Activated CD8-positive, alpha-beta memory T cell treated with anti-CD3 and anti-CD28 coated beads for 4 hours (primary cell): ENCODE data around the gene SIGMAR1.

Experiments used
- DNase-seq, 2 donors: peaks; one replicate each; pipeline ENCODE4 v3.0.0-alpha.2; 2020; ENCODE audit warnings: low read depth in 2 of 2

Gene SIGMAR1

DNA sequence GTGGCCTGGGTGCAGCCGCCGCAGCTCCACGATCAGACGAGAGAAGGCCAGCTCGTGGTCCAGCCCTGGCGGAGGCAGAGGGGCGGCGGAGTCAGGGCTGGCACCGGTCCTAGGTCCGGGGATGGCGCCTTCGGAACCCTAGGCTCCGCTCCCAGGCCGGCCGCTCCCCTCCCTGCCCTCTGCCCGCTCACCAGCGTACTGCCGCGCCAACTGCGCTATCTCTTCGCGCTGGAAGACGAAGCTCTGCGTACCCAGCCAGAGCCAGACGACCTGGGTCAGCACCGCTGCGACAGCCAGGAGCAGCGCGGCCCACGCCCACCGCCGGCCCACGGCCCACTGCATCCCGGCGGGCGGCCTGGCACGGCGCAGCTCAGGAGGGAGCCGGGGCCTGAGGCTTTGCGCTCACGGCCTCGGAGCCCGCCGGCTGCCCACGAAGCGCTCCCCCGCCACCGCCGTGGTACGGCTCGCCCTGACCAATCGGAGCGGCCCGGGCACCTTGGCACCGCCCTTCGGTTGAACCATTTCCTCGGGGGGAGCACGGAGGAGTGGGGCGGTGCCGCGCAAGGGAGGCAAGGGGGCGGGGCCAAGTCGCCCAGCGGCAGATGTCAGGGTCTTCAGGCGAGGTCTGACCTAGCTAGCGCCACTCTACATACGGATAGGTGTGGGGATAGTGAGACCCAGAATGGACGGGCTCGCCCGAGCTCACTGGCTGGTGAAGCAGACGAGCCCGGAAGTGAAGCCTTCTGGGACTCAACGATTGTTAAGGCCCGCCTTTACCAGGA lies at the start of gene SIGMAR1:
Gene SIGMAR1 (minus strand): TSS at position 432 of the 782 bp plus-strand sequence. CDS start 90 bp downstream, at position 342.
- DNase-seq, result peak; percentile 87

DNA sequence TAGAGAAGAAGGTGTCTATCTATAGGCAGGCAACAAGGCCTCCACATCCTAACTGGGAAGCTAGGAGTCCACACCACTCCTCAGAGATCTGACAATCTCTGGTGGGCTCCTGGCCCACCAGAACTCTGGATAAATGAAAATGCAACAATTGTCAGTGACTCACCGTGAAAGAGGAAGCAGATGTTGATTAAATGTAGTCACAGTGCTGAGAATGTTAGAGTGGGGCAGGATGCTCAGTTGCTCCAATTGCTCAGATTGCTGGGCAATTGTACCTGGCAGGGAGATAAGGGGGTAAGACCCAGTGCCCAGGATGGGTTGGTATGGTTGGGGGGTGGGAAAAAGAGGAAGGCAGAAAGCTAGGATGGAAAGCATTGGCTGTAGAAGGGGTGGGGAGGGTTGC lies 49.1 kb upstream of the SIGMAR1 start:
- no peak for DNase-seq

DNA sequence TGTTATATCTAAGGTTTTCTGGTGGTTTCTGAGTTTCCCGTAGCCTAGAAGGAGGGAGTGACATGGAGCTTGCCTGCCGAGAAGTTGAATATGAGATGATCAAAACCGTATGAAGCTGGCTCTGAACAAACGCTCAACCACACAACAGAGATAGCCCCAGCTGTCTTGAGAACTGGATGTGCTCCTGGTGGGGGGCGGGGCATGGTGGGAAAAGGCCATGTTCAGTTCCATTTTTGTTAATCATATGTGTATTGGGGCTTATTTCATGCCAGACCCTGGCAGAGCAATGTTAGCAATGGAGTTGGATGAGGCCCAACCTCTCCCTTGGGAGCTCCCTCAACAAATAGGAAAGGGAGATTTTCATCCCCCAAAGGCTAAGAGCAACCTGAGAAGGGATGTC lies 48.6 kb upstream of the SIGMAR1 start:
- DNase-seq, result no peak

DNA sequence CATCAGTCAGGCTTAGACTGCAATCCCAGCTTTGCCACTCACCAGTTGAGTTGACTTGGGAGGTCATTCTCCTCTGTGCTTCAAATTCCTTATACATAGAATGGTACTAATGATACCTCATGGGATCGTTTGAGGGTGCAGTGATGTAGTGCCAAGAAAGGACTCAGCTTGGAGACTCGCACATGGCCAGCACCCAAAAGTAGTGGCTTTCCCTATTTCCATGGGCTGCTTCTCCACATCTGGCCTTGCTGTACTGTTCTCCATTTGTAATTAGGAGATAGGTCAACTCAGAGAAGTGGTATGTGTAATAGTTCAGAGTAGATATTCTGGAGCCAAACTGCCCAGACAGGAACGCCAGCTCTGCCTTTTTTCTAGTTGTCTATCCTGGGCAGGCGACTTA lies 48.0 kb upstream of the SIGMAR1 start:
- DNase-seq, result no peak

DNA sequence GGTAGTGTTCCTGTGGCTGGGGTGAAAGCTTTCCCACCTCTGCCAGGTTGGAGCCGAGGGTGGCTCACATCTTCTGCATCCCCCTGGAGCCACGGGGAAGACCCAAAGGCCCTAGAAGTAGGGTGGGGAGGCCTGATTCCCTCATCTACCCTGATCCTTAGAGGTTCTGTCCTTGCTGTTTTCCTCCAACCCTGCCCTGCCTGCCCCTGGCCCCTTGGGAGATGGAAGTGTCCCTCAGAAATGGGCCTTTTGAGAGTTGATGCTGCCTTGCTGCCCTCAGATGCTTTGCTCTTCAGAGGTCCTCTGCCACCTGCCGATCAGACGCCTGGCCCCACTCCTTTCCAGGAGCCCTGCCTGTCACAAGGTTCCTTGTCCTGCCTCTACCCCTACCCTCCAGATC lies 47.2 kb upstream of the SIGMAR1 start:
- DNase-seq, result no peak

DNA sequence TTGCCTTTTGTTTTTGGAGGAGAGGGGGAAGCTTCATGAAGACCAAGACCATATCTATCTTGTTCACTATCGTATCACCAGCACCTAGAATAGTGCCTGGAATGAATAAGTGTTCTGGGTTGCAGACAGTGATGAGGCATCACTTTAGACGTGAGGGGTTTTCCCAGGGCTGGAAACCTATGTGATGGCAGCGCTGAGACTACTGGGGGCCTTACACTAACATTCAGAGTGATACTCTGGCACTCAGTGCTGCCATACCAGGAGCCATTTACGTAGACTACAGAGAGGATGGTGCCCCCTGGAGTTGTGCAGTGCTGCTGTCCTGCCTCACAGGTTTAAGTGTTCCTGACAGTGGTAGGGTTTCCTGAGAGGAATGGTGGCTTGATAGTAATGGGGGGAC lies 46.6 kb upstream of the SIGMAR1 start:
- DNase-seq, result no peak

DNA sequence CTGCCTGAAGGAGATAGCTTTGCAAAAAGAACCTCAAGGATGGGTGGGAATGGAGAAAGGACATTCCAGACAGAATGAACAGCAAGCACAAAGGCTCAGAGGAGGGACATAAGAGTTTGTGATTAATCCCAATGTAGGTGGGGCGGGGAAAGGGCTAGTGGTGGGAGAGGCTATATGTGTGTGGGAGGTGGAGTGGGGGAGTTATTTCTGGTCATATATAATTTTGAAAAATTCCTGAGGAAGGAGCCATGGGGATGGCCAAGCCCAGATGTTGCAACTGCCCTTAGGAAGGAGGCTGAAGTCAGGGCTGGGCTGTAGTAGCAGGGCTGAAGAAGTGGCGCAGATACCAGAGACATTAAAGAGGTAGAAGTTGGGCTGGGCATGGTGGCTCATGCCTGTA lies 38.3 kb upstream of the SIGMAR1 start:
- no peak for DNase-seq

DNA sequence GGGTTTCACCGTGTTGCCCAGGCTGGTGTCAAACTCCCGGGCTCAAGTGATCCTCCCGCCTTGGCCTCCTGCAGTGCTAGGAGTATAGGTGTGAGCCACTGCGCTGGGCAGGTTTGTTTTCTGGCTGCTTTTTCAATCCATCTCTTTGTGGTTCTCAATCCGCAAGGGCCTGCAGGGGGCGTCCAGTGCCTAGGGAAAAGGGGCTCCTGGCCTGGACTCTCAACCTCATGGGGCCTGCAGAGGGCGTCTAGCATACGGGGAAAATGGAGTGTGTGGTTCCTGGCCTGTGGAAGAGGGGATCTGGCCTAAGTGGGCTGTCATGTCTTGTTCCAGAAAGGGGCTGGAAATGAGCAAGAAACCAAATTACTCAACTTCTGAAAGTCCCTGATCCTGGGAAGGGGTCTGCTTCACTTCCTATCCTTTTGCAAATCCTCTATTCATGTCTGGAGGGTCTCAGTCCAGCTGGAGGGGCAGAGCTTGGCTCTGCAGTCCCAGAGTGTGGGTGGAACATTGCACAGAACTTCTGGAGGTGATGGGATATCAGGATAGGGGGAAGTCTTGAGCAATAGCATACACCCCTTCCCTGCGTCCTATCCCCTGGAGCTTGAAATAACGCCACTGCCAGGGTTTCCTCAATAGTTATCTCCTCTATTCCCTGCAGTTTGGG lies 37.6 kb upstream of the SIGMAR1 start:
- peak in 1 of 2 donors; percentile 16 for DNase-seq

DNA sequence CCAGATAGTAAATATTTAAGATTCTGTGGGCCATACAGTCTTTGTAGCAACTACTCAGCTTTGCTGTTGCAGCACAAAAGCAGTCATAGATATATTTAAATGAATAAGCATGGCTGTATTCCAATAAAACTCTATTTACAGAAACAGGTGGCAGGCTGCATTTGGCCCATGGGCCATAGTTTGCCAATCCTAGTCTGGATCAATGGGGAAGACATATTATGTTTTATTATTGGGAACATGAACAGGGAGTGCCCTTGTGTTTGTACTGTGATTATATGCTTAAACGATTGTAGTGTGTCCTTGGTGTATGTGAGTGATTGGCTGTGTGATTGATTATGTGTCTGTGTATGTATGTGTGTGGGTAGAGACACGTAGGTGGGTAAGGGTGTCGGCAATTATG lies 36.9 kb upstream of the SIGMAR1 start:
- no peak for DNase-seq

DNA sequence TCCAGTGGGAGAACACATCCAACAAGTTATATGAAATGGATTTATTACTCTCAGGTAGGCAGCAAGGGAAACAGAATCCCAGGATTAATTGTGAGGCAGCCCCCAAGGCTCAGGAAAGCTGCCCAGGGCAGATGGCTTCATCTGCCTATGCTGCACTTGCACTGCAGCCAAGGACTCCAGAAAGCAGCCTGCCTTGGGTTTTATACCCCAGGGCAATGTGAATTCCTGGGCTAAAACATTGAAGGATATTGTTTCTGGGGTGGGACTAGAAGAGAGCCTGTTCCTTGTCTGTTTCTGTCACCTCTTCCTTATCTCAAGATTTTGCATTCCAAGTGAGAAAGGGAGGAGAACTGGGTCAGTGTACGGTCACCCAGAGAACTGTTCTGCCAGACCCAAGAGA lies 33.7 kb upstream of the SIGMAR1 start:
- DNase-seq, result no peak

DNA sequence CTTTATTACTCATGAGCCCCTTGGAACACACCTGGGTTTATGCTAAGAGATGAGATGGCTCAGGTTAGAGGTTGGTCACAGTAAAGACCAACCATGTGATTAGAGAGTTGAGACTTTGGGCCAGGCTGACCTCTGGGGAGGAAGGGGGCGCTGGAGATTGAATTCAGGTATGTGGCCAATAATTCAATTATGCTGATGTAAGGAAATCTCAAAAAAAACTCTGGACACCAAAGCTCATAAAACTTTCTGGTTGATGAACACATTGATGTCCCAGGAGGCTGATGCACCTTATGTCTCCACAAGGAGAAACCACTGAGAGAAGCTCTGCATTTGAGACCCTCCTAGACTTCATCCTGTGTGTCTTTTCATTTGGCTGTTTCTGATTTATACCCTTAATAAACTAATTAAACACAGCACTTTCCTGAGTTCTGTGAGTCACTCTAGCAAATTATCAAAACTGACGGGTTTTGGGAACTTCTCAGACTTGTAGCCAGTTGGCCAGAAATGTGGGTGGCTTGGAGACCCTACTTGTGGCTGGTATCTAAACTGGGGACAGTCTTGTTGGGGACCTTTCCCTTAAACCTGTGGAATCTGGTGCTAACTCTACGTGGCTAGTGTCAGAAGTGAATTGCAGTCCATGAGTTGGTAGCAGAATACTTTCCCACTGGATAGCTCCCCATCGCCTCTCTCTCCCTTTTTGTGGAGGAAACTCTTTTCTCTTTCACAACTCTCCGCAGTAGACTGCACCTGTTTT lies 32.4 kb upstream of the SIGMAR1 start:
- DNase-seq, result no peak

DNA sequence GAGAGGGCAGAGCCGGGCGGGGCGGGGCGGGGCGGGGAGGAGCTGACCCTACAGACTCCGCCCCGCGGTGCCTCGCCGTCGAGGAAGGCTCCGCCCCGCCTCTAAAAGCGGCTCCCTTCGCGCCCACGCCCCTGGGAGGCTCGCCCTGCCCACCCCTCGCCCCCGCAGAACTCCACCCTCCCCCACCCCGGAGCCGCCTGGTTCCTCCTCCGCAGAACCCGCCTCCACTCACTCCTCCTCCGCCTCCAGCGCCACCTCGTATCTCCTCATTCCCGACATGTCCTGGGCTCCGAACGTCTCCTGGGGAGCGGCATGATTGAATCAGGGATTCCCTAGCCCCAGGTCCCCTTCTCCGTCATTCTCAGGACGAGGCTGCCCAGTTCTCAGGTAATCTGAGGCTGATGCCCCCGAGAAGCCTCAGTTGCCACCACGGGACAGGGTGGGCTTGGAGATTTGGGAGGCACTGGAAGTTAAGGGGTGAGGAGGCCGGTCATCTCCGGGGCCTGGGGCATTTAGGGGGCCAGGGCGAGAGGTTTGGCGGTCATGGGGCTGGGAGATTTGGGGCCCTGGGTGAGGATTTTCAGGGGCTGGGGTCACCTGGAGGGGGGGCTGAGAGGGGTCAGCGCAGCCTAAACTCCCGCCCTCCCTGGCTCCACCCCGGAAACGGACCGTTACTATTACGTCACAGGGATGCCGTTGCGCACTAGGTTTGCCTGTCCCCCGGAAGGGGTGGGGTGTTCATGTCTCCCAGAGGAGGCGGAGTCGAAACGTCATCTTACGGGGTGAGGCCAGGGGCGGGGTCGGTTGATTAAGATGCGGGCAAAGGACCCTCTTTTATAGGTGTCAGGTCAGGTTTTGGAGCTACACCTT lies 28.0 kb upstream of the SIGMAR1 start:
- DNase-seq, result peak; percentile 76 to 80

DNA sequence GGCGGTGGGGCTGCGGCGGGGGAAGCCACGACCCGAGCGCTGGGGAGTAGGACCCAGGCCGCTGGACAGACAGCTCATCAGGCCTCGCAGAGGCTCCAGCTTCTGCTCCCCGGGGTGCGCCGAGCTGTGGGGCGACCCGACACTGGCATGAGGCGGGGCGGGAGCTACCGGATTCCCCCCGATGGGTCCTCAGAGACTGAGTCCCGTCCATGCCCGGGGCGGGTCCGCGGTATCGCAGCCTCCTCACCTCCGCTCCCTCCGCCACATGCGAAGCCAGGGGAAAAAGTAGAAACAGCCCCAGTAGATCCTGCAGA lies 27.4 kb upstream of the SIGMAR1 start:
- DNase-seq, result no peak

DNA sequence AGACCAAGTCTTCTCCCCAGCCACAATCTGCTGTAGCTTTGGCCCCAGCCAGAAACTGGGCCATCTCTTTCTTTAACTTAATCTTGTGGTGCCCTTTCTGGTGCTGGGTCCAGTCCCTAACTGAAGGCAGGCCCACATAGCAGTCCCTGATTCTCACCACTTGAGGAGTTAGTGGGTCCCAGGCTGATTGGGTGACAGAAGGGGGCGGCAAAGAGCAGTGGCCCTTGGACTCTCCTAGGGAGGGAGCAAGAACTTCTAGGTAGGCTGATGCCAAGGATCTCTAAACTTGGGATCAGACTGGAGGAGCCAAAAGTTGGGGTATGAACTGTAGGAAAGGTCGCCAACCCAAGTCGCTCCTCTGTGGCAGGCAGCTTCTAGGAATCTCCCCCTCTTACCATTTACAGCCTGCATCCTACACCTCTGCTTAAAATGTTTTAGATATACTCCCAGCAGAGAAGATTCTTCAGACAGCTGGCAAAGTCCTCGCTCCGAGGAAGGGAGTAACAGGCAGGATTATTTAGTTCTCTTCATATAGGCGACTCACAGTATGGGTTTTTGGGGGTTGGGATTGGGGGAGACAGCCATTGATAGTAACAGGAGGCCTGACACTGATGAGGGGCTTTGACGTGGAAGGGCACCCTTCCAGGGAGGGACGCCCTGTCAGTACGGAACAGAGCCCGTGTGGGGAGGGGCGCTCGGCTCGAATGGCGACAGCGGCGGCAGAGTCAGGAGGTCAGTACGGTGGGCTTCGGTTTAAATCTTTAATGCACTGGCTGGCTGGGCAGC lies 26.9 kb upstream of the SIGMAR1 start:
- DNase-seq, result peak; percentile 12 to 38

DNA sequence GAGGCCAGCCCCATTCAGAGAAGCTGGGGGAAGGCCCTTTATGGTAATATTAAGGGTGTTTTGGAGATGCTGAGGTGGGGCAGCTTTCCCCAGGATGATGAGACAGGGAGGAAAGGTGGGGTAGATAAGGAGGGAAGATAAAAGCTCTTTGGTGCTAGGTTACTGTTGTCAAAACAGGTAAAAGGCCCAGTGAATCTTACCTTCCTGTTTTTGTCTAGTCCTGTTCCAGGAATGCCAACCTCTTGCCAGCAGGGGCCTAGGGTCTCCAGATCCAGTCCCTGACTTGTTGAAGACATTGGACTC lies 25.7 kb upstream of the SIGMAR1 start:
- DNase-seq, result no peak

DNA sequence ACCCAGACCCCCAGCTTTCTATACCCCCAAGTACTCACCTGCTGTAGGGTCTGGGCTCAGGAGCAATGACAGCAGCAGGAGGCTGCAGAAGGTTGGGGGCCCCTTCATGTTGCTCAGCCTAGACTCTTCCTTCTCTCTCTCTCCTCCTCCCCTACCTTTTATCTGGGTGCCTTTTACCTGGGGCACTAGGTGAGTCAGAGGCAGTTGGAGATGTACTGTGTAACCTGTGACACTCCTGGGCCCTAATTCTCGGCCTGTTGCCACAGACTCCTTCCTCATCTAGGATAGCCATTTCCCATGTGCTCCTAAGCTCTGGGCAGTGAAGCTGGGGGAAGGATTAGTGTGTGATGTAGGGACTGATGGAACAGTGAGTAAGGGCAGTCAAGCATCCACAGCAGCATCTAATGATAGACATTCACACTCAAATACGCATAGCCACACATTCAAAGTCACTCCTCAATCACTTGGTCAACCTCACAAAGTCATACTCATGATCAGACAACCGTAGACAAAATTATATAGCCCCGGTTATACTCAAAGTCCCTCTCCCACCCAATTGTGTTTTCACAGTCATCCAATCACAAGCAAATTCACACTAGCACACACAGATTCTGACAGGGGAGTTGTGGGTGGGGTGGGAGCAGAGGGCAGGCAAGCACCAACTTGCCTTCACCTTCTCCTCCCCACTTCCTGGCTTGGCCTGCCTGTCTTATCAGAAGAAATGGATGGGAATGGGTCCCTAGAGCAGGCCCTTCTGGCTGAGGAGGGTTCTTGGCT lies 25.1 kb upstream of the SIGMAR1 start, which contains the start of gene CCL27:
Gene CCL27 (minus strand): TSS at position 132 of the 777 bp plus-strand sequence. CDS start 24 bp downstream, at position 108.
- no peak for DNase-seq

DNA sequence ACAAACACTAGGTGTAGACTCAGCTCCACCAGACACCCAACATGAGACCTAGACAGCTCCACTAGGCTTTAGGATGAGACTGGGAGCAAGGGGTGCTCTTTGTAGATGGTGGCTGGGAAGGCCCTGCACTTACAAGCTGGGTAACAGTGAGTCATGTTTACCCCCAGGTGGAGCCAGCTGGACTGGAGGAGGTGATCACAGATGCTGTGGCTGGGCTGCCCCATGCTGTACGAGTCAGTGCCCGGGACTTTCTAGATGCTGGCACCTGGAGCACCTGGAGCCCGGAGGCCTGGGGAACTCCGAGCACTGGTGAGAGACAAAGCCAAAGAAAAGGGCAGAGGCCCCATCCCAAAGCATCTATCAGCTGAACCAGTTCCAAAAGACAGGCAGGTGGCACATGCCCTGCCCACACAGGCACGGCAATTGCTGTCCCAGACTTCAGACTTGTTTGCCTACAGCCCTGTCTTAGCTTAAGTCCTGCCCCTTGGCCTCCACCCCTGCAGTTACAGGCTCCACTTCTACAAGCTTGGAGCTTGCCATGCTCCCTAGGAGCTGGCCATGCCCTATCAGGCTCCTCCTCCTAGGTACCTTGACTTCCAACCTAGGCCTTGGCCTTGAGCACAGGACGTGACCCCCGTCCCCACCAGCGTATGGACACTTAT lies 22.1 kb upstream of the SIGMAR1 start:
- DNase-seq, result no peak

DNA sequence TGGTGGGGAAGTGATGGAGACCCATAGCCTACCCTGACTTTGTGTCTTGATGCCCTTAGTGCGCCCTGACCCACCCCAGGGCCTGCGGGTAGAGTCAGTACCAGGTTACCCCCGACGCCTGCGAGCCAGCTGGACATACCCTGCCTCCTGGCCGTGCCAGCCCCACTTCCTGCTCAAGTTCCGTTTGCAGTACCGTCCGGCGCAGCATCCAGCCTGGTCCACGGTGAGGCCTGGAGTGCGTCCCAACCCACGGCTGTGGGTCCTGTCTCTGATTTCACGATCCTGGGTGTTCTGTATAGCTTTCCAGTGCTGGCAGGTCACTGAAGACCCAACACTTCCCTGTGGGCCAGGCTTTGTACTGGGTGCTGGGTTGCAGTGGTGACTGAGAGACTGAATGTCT lies 20.9 kb upstream of the SIGMAR1 start:
- DNase-seq, result no peak

DNA sequence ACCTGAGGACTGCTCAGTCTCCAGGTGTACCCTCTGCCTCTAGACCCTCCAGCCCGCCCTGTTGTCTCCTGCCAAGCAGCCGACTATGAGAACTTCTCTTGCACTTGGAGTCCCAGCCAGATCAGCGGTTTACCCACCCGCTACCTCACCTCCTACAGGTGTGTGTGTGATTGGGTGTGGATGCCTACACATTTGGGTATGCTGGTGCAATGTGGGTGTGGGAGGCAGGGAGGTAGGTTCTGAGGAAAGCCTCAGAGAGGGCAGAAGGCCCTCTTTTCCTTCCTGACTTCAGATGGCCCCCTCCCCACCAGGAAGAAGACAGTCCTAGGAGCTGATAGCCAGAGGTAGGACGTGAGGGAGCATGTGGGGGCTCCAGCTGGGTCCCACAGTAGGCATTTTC lies 19.4 kb upstream of the SIGMAR1 start:
- DNase-seq, result no peak

DNA sequence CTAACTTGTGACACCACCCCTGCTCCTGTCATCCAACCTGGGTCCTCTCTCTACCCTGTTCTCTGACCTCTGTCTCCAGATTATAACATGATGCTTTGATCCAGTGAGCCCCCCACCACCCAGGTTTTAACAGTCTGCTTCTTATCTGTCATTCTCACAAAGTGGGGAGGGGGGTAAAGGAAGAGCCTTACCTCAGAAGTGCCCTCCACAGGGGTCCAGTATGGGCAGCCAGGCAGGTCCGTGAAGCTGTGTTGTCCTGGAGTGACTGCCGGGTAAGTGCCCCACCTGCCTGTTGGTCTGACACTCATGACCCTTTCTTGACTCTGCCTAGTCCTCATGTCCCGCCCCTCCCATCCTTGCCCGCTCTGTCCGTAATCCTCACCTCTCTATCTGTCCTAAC lies 17.8 kb upstream of the SIGMAR1 start:
- no peak for DNase-seq
